Measurements from ENCODE around the gene KITLG.

- no peak for TF ChIP-seq CTCF (IDR thresholded peaks at IDR 0.05)
- TF ChIP-seq POLR2A (IDR thresholded peaks at IDR 0.05): no peak
Observed at GRCh38 chr12:88451205-88451604, 129.1 kb downstream of the KITLG start.
